C1 segment of cervical spinal cord (tissue), 14 donors: ENCODE measurements around the gene TNFRSF21.
"Not testable (repeated sequence)": the region's sequence is repeated elsewhere in the genome, so short reads cannot be mapped to it uniquely, and the experiment has no call there.

Source experiments
- DNase-seq, 14 donors: peaks; one replicate each; lab custom pipeline; 2025; lab: John Stamatoyannopoulos, UW

Gene TNFRSF21

GRCh38 chr6:47309291-47310130, at the start of gene TNFRSF21:
TSS of gene TNFRSF21 (minus strand) at chr6:47309905. CDS start at chr6:47309511, 394 bp downstream.
- peak; percentile 45 to 95 (median 89) for DNase-seq

DNA sequence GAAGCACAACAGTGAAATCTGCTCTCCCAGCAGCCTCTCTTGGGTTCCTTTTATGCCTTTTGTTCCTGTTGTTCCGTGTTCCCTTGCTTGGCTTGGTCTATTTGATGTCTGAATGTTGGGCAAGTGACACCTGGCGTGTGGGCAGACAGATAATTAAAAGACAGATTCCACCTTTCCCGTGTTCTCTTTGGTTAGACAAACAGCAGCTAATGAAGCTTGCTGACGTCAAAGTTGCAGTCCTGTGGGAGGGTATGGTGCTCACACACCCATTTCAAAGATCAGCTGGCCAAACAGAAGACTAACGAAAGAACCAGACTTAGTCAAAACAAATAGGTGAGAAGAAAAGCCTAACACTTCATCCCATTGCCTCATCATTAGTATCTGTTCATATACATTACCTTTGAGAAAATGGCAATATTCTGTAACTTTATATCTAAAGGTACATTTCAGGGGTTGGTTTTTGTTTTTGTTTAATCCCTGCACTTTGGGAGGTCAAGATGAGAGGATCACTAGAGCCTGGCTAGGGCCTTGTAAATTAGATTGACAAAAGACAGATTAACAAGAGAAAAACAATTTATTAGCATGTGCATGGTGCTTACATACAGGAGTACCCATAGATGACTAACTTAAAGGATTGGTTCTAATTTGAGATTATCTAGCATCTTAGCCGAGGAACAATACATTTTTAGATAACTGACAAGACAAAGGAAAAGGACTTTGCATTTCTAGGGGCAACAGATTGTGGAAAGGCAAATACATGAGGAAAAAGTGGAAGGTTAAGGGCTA, 48.9 kb upstream of the TNFRSF21 start:
- peak in 1 of 14 donors; percentile 57 for DNase-seq

- DNase-seq = no peak
These were observed 48.1 kb upstream of the TNFRSF21 start for GRCh38 chr6:47357827-47358226.

DNA sequence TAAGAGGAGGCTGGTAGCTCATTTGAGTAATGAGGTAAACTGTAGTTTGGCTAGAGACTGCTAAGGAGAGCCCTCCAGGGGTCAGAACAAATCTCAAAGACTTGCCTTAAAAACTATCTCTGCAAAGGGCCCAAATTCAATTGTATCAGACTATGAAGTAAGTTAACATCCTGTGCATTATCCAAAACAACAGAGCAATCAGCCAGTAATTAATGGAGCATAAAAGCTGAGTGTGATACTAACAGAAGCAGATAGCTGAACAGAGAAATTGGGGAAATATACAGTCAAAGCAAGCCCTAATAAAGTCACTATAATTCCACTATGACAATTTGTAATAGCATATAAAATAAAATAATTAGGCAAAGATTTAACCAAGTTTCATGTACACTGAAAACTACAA, 45.8 kb upstream of the TNFRSF21 start:
- DNase-seq = peak in 1 of 14 donors; percentile 66

GRCh38 chr6:47353871-47354270, 44.2 kb upstream of the TNFRSF21 start:
- peak in 1 of 14 donors; percentile 37 for DNase-seq

DNA sequence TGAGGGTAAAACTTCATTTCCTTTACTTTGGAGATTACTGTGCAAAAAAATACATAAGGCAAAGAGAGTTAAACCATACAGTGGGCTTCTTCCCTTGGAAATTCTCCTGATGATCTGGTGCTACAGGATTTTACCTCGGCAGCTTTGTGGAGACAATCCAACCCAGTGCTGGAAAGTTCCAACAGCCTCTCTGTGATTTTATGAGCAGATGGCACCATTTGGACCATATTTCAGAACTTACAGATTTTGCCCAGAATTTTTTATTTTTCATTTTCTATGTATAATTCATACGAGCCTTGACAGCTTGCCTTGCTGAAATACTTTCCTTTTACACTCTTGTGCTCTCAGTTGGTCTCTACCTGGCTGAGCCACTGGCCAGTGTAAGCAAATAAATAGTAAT, 43.3 kb upstream of the TNFRSF21 start:
- peak in 1 of 14 donors; percentile 93 for DNase-seq

DNA sequence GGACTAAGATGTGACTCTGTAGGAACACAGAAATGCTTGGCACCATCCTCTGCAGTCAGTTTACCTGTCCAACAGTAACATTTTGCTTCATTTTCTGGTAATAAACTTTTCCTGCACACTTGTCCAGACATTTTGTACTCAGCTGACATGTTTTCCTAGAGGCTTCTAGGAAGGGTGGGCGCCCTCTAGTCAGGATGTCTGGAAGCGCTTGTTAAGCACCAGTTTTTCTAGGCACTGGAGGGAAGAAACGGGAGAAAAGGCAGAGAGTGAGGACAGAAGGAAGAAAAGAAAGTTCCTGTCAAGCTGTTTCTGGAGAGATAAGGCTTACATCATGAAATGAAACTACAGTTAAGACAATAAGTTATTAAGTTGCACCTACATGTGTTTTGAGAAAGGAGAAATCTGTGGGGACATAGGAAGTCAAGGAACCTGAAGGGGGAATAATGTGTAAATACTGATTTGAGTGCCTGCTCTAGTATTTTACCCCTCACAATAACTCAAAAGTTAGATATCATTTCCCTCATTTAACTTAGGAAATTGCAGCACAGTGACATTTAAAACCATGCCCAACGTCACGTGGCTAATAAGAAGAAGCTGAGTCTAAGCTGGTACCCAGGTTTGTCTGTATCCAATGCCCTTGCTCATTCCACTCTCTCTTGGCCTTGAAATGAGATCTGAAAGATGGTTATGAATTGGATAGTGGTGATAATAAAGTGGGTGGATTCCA, 42.7 kb upstream of the TNFRSF21 start:
- DNase-seq = no peak

- DNase-seq = no peak
These were observed 41.9 kb upstream of the TNFRSF21 start for GRCh38 chr6:47351621-47352020.

- peak in 1 of 14 donors; percentile 83 for DNase-seq
These were observed 40.2 kb upstream of the TNFRSF21 start for GRCh38 chr6:47349931-47350330.

DNA sequence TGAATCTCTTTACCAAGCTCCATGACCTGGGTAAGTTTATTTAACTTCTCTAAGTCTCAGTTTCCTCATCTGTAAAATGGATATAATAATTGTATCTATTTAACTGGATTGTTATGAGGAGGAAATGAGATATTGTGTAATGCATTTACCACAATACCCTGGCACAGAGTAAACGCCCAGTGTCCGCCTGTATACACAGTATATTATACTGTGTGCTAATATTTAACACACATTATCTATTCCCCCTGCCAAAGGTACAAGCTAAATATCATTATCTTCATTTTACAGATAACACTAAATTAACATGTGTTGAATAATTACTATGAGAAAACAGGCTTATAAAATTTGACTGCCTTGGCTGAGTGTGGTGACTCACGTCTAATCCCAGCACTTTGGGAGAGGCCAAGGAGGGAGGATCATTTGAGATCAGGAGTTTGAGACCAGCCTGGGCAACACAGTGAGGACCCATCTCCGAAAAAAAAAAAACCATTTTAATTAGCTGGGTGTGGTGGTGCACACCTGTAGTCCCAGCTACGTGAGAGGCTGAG, 38.7 kb upstream of the TNFRSF21 start:
- DNase-seq = no peak

- no peak for DNase-seq
These were observed 36.1 kb upstream of the TNFRSF21 start for GRCh38 chr6:47345761-47346160.

DNA sequence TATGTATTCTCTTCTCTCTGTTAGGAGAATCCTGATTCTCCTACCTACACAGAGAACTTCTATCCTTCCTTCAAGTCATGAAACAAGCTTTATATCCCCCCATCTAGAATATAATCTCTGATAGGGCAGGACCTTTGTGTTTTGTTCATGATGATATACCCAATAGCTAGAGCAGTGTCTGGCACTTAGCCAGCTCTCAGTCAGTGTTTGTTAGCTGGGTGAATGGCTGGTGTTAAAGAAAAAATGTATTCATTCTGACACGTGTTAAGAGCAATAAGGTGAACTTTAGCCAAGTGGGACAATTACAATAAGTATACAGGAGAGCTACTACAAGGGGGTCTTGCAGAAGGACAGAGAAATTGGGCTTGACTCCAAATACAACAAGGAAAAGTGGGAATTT, 34.3 kb upstream of the TNFRSF21 start:
- DNase-seq = peak in 1 of 14 donors; percentile 14

GRCh38 chr6:47343600-47343999, 33.9 kb upstream of the TNFRSF21 start:
- DNase-seq = no peak

DNA sequence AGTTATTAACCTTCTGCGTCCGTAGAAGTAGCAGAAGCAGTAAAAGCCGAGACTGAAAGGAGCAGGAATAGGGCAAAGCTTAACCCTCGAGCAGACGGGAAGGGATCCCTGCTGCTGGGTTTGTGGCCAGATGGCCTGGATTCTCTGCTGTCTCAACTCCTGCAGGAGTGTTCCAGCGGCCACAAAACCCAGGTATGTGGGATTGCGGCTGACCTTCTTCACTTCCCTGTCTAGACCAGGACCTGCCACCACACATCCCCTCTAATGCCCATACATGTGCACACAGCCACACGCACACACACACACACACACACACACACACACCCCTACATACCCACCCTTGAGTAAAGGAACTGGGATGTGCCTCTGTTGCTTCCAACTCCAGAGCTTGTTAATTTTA, 33.1 kb upstream of the TNFRSF21 start:
- peak in 1 of 14 donors; percentile 38 for DNase-seq

DNA sequence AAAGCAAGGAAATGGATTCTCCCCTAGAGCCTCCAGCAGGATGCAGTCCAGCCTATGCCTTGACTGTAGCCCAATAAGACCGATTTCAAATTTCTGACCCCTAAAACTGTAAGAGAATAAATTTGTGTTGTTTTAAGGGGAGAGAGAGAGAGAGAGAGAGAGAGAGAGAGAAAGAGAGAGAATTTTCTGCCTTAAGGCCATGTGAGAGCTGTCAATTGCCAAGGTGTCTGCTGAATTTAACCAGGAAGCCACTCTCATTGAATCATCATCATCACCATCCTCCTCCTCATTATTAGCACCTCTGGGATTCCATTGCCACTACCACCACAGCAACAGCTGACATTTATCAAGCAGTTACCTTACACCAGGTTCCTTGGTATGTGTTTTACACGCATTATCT, 27.8 kb upstream of the TNFRSF21 start:
- DNase-seq = no peak

DNA sequence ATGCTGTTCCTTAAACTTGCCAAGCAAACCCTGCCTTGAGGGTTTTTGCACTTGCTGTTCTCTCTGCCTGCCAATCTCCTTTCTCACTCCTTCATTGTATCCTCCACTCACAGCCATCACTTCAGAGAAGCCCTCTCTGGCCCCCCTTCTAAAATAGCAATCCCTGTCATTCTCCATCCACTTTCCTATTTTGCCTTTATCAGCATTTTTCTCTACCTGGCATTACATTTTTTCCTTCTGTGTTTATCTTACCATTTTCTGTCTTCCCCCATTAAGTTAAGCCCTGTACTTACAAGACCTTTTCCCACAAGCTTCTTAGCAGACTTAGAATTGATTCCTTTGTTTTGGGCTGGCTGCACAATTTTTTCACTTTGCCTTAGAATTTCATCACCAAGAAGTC, 26.6 kb upstream of the TNFRSF21 start:
- DNase-seq = no peak

DNA sequence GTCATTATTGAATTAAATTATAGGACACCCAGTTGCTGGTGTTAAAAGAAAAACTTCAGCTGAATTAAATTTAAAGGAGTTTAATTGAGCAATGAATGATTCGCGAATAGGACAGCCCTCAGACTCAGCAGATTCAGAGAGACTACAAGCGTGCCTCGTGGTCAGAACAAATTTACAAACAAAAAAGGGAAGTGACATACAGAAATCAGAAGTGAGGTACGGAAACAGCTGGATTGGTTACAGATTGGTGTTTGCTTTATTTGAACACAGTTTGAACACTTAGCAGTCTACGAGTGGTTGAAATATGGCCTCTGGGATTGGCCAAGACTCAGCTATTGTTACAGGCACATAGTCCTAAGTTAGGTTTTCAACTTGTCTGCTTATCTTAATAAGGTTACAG, 25.8 kb upstream of the TNFRSF21 start:
- no peak for DNase-seq

- DNase-seq = no peak
These were observed 24.6 kb upstream of the TNFRSF21 start for GRCh38 chr6:47334334-47334733.

DNA sequence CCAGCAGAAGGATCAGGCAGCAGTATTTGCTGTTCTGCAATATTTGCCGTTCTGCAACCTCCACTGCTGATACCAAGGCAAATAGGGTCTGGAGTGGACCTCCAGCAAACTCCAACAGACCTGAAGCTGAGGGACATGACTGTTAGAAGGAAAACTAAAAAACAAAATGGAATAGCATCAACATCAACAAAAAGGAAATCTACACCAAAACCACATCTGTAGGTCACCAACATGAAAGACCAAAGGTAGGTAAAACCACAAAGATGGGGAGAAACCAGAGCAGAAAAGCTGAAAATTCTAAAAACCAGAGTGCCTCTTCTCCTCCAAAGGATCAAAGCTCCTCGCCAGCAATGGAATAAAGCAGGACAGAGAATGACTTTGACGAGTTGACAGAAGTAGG, 18.9 kb upstream of the TNFRSF21 start:
- not testable (repeated sequence) for DNase-seq

- not testable (repeated sequence) for DNase-seq
These were observed 18.4 kb upstream of the TNFRSF21 start for GRCh38 chr6:47328139-47328538.

DNA sequence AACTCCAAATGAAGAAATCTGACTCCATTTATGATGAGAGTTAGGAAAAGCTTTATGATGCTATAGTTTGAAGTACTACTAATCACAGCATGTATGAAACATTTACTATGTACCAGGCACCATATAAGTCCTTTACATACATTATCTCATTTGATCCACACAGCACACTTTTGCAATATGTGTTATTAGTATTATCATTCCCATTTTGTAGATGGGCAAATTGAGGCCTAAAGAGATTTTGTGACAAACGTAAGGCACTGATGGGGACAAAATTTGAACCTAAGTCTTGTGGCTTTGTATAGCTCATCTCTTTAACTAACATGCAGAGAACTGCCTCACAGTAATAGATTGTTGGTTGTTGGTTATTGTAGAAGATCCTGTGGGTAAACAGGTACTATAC, 14.2 kb upstream of the TNFRSF21 start:
- no peak for DNase-seq

DNA sequence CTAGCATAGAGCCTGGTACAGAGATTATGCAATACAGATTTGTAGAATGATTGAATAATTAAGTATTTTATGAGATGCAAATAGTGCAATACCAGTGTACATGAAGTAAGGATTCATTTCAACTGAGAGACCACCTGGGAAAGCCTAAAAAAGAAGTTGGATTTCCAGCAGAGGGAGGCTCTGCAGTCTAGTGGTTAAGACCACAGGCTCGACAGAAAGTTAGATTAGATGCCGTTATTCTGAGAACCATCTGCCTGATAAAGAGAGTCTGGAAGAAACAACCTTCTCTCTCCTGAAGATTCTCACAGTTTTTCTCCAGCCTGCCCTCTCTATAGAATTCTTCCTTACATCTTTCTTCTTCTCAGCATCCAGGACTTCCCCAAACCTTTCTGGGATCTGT, 13.6 kb upstream of the TNFRSF21 start:
- DNase-seq = no peak
